PC-3 (cell line): ENCODE measurements around the gene PKLR. TPM values are rescaled to one million over a fixed set of nuclear protein-coding genes. Genes with fewer than 3 reads are reported as not detected.
A peak's percentile ranks its signal among the peaks of the same experiment; 100 is the strongest.

Experiments used
- ATAC-seq: fragments of 200-7000 bp; cut with Tn5 transposase; 2 replicates; pipeline ENCODE4 v1.9.1; 2020; ENCODE audit warnings: mild to moderate bottlenecking, moderate library complexity
- Bru-seq: library from RNA; stranded (reverse); fragments of 400-500 nt; gene quantifications from one replicate; lab custom pipeline; 2021; lab: Mats Ljungman, UMichigan
- BruChase-seq, 2 experiments: library from RNA; stranded (reverse); fragments of 400-500 nt; gene quantifications; one replicate each; lab custom pipeline; 2021; lab: Mats Ljungman, UMichigan
- BruUV-seq: library from RNA; stranded (reverse); fragments of 400-500 nt; replicated peaks from 2 replicates; lab custom pipeline; 2021; lab: Mats Ljungman, UMichigan
- CTCF ChIA-PET: fragments of 300-600 bp; sonication (Branson Sonifier 250); formaldehyde crosslinking; loops from one replicate; lab custom pipeline; 2022; ENCODE audit warnings: antibody characterized with exemption; lab: Charles Lee
- POLR2A ChIA-PET: fragments of 300-600 bp; sonication (Branson Sonifier 250); formaldehyde crosslinking; loops from one replicate; lab custom pipeline; 2022; ENCODE audit warnings: antibody characterized with exemption; ENCODE audit not compliant: unreplicated experiment; lab: Charles Lee
- DNase-seq: peaks from one replicate; pipeline ENCODE4 v3.0.0-alpha.2; 2015
- H2AFZ ChIP-seq: fragments of 300-600 bp; sonication (generic); 2 replicates; pipeline ENCODE4 v1.6.0; 2016; ENCODE audit warnings: antibody characterized with exemption, low read length
- H3F3A ChIP-seq: fragments of 300-600 bp; sonication (generic); one replicate; pipeline ENCODE4 v1.6.0; 2017; ENCODE audit warnings: antibody characterized with exemption, low read length, control low read depth, mild to moderate bottlenecking; ENCODE audit not compliant: unreplicated experiment
- H3K27ac ChIP-seq: fragments of 300-600 bp; sonication (generic); 2 replicates; pipeline ENCODE4 v1.5.1; 2016; ENCODE audit warnings: mild to moderate bottlenecking, low read length
- H3K27me3 ChIP-seq: fragments of 300-600 bp; sonication (generic); 2 replicates; pipeline ENCODE4 v1.6.1; 2016; ENCODE audit warnings: low read length, mixed read lengths
- H3K36me3 ChIP-seq: fragments of 300-600 bp; sonication (generic); 2 replicates; pipeline ENCODE4 v1.6.1; 2016; ENCODE audit warnings: low read depth, mixed run types, low read length, mixed read lengths
- H3K4me1 ChIP-seq: fragments of 300-600 bp; sonication (generic); 2 replicates; pipeline ENCODE4 v1.5.1; 2016; ENCODE audit warnings: low read length; ENCODE audit not compliant: insufficient read depth
- H3K4me2 ChIP-seq: fragments of 300-600 bp; sonication (generic); 2 replicates; pipeline ENCODE4 v1.6.0; 2016; ENCODE audit warnings: low read length
- H3K4me3 ChIP-seq: fragments of 300-600 bp; sonication (generic); 2 replicates; pipeline ENCODE4 v1.5.1; 2016; ENCODE audit warnings: mild to moderate bottlenecking, low read length, mixed read lengths
- H3K79me2 ChIP-seq: fragments of 300-600 bp; sonication (generic); 2 replicates; pipeline ENCODE4 v1.6.1; 2017; ENCODE audit warnings: low read length, mixed read lengths
- H3K9ac ChIP-seq: fragments of 300-600 bp; sonication (generic); 2 replicates; pipeline ENCODE4 v1.6.0; 2016; ENCODE audit warnings: mild to moderate bottlenecking, low read length
- H3K9me2 ChIP-seq: fragments of 300-600 bp; sonication (generic); replicated peaks from 2 replicates; pipeline ENCODE4 v1.6.1; 2016; ENCODE audit warnings: mixed run types, low read length, mixed read lengths
- H3K9me3 ChIP-seq: fragments of 300-600 bp; sonication (generic); 2 replicates; pipeline ENCODE4 v1.6.1; 2016; ENCODE audit warnings: low read length, mixed read lengths
- H4K20me1 ChIP-seq: fragments of 300-600 bp; sonication (generic); 2 replicates; pipeline ENCODE4 v1.6.1; 2016; ENCODE audit warnings: low read length, mixed read lengths
- EZH2 ChIP-seq: fragments of 300-600 bp; sonication (generic); IDR thresholded peaks from one replicate; pipeline ENCODE4 v1.6.1; 2017; ENCODE audit warnings: antibody characterized with exemption, mild to moderate bottlenecking, low read length; ENCODE audit not compliant: unreplicated experiment
- EZH2phosphoT487 ChIP-seq: fragments of 300-600 bp; sonication (generic); IDR thresholded peaks from 2 replicates; pipeline ENCODE4 v1.6.1; 2018; ENCODE audit warnings: mild to moderate bottlenecking, antibody characterized with exemption, low read length, borderline replicate concordance
- intact Hi-C: fragments of 100-400 bp; cut with micrococcal nuclease; formaldehyde crosslinking; loops from 2 replicates; pipeline ENCODE4 v1.9.0; 2023
- long read RNA-seq: library from polyadenylated mRNA; unstranded; transcript quantifications from one replicate; pipeline ENCODE4 v2.0.0, GENCODE V29; 2021; ENCODE audit not compliant: unreplicated experiment
- total RNA-seq: library from RNA; depleted of rRNA; stranded (reverse); fragments of >200 nt; gene quantifications from 2 replicates; pipeline ENCODE4 v1.2.3, GENCODE V29; 2014; rRNA removed
- TF ChIP-seq, protein P1 (sequence below): fragments of 300-600 bp; sonication (generic); conservative IDR thresholded peaks from 2 replicates; pipeline ENCODE4 v1.5.1; 2017; ENCODE audit warnings: antibody characterized with exemption, low read depth, mild to moderate bottlenecking, low read length

PKLR gene
- total RNA-seq: not detected in 2 replicates
- Bru-seq, nascent RNA: percentile 12 among the genes with signal in this experiment
- percentile 11 among the genes with signal in this experiment for BruChase-seq, experiment 1, labeled RNA remaining after a 6-hour chase
- percentile 19 among the genes with signal in this experiment for BruChase-seq, experiment 2, labeled RNA remaining after a 2-hour chase
- long read RNA-seq: 0 reads

DNA sequence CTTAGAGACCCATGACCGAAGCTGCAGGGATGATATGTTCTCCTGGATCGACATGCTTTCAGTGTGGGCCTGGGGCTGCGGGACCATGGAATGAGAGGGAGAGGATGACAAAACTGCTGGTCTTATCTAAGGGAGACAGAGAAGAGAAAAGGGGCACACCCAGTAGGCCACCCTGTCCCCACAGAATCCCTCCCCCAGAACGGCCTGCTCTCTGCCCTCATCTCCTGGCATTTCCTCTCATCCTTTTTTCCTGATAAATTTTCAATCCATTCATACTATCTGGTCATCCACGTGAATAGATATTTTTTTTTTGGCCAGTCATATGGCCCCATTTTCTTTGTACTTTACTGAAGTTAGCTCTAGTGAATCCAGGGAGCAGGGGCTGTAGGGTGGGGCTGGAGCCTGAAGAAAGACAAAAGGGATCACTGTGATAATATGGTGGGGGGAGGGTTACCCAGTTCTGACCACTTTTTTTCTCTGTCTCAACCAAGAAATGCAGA lies at the start of gene PKLR:
Gene PKLR, minus strand, starts transcription at position 97 of the 500 bp plus-strand sequence. Its CDS starts 43 bp downstream, at position 54.
- Histone ChIP-seq H3K79me2 (no peaks in the 10 kb centered on the region), H3F3A (no peaks in the 10 kb centered on the region), H3K4me3 (no peak within 1 kb of the TSS), H4K20me1 (no peaks in the 10 kb centered on the region), H2AFZ (no peak within 1 kb of the TSS), H3K9me3 (no peaks in the 10 kb centered on the region), H3K36me3 (no peaks in the 10 kb centered on the region), H3K4me1 (peaks cover 4% of the 10 kb centered on the region; the same call in 1 of the 2 replicates), H3K27me3 (no peaks in the 10 kb centered on the region), H3K9ac (no peak within 1 kb of the TSS), H3K9me2 (no peaks in the 10 kb centered on the region), H3K4me2 (no peak within 1 kb of the TSS), H3K27ac (no peak within 1 kb of the TSS)
- intact Hi-C loops: no loop called here
- no peak for DNase-seq
- TF ChIP-seq, protein P1, sequence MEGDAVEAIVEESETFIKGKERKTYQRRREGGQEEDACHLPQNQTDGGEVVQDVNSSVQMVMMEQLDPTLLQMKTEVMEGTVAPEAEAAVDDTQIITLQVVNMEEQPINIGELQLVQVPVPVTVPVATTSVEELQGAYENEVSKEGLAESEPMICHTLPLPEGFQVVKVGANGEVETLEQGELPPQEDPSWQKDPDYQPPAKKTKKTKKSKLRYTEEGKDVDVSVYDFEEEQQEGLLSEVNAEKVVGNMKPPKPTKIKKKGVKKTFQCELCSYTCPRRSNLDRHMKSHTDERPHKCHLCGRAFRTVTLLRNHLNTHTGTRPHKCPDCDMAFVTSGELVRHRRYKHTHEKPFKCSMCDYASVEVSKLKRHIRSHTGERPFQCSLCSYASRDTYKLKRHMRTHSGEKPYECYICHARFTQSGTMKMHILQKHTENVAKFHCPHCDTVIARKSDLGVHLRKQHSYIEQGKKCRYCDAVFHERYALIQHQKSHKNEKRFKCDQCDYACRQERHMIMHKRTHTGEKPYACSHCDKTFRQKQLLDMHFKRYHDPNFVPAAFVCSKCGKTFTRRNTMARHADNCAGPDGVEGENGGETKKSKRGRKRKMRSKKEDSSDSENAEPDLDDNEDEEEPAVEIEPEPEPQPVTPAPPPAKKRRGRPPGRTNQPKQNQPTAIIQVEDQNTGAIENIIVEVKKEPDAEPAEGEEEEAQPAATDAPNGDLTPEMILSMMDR: no peak
- no peak for TF ChIP-seq EZH2
- no peak for TF ChIP-seq EZH2phosphoT487
- POLR2A ChIA-PET: interaction anchor here (0.6 kb wide), 1 partner anchor 401 kb away, joined by 4 read pairs; no protein-coding TSS in a partner anchor
- ATAC-seq: no peak
- BruUV-seq: no TSS peak
- CTCF ChIA-PET: no interaction called here

DNA sequence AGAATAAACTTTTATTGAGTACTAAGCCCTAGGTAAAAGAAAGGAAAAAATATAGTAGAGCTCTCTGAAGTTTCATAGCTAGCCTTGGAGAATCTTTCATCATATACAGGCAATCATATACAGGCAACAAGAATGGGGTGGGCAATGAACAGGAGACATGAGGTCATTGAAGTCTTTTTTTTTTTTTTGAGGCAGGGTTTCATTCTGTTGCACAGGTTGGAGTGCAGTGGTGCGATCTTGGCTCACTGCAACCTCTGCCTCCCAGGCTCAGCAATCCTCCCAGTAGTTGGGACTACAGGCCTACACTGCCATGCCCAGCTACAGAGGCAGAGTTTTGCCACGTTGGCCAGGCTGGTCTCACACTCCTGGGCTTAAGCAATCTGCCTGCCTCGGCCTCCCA lies 41.6 kb upstream of the PKLR start:
- Histone ChIP-seq H3K27me3 (no peaks in the 10 kb centered on the region), H3K79me2 (no peaks in the 10 kb centered on the region), H3K36me3 (peaks cover 72% of the 10 kb centered on the region), H3K9me3 (no peaks in the 10 kb centered on the region), H3K9me2 (no peaks in the 10 kb centered on the region), H4K20me1 (no peaks in the 10 kb centered on the region), H3K27ac (no peak overlapping the region), H2AFZ (no peak overlapping the region), H3F3A (no peaks in the 10 kb centered on the region), H3K9ac (no peak overlapping the region), H3K4me1 (no peaks in the 10 kb centered on the region), H3K4me3 (no peak overlapping the region), H3K4me2 (no peak overlapping the region)
- DNase-seq (no peak), ATAC-seq (no peak)
- ChIA-PET CTCF (interaction anchor here (0.6 kb wide), 1 partner anchor 70 kb away, joined by 3 read pairs; the partner anchor contains the start of gene CLK2), POLR2A (no interaction called here)
- intact Hi-C loops: no loop called here
- BruUV-seq: no TSS peak
- TF ChIP-seq, protein P1: no peak
- TF ChIP-seq EZH2phosphoT487: no peak
- TF ChIP-seq EZH2: no peak

DNA sequence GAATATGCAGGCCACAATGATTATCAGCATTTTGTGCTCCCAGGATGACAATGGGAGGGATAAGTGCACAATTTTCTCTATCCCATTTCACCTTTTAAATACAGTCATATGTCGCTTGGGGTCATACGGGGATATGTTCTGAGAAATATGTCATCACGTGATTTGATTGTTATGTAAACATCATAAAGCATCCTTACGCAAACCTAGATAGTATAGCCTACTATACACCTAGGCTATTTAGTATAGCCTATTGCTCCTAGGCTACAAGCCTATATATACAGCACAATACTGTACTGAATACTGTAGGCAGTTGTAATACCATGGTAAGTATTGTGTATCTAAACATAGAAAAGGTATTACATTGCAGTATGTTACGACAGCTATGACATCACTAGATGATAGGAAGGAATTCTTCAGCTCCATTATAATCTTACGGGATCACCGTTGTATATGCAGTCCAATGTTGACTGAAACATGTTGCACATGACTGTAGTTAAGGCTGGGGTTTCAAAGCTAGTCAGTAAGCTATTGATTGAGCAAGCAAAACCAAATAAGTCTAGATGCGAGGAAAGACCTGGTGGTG lies 38.4 kb upstream of the PKLR start:
- no peak for TF ChIP-seq EZH2
- CTCF ChIA-PET: no interaction called here

More for the DNA sequence above, 38.4 kb upstream of the PKLR start:
- Histone ChIP-seq H3K36me3 (peaks cover 73% of the 10 kb centered on the region), H3F3A (peaks cover 5% of the 10 kb centered on the region), H2AFZ (no peak overlapping the region), H3K79me2 (no peaks in the 10 kb centered on the region), H3K4me1 (no peaks in the 10 kb centered on the region), H3K9ac (no peak overlapping the region), H4K20me1 (no peaks in the 10 kb centered on the region), H3K9me2 (no peaks in the 10 kb centered on the region), H3K4me3 (no peak overlapping the region), H3K27ac (no peak overlapping the region), H3K9me3 (no peaks in the 10 kb centered on the region), H3K4me2 (no peak overlapping the region), H3K27me3 (no peaks in the 10 kb centered on the region)
- intact Hi-C loops: no loop called here
- POLR2A ChIA-PET: no interaction called here
- no TSS peak for BruUV-seq
- no peak for ATAC-seq
- no peak for DNase-seq
